ENCODE measurements around the gene NRXN3. TPM values are rescaled to one million over a fixed set of nuclear protein-coding genes. Genes with fewer than 3 reads are reported as not detected.

Gene NRXN3
- polyA plus RNA-seq, 1 donor from 2014 or later: 110 TPM

DNA sequence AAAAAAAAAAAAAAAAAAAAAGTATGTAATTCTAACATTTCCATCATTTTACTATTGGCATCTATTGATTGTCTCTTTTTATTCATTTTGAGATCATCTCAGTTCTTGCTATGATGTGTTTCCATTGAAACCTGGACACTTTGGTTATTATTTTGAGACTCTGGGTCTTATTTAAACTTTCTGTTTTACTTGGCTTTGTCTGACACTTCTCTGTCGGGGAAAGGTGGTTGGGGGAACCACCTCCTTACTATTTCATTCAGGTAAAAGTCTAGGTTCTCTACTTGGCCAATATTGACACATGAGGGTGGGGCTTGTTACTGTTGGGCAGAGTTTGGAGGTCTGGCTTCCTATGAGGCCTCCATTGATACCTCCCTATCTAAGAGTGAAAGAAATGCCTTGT, 228.0 kb downstream of the NRXN3 start:
- no peak for TF ChIP-seq EP300 (conservative IDR thresholded peaks at IDR 0.05; ENCODE audit: poor library complexity, severe bottlenecking)
- TF ChIP-seq EZH2 (IDR thresholded peaks at IDR 0.05; ENCODE audit: borderline replicate concordance, insufficient read depth, low read length, poor library complexity, severe bottlenecking): no peak
- TF ChIP-seq, protein P1, sequence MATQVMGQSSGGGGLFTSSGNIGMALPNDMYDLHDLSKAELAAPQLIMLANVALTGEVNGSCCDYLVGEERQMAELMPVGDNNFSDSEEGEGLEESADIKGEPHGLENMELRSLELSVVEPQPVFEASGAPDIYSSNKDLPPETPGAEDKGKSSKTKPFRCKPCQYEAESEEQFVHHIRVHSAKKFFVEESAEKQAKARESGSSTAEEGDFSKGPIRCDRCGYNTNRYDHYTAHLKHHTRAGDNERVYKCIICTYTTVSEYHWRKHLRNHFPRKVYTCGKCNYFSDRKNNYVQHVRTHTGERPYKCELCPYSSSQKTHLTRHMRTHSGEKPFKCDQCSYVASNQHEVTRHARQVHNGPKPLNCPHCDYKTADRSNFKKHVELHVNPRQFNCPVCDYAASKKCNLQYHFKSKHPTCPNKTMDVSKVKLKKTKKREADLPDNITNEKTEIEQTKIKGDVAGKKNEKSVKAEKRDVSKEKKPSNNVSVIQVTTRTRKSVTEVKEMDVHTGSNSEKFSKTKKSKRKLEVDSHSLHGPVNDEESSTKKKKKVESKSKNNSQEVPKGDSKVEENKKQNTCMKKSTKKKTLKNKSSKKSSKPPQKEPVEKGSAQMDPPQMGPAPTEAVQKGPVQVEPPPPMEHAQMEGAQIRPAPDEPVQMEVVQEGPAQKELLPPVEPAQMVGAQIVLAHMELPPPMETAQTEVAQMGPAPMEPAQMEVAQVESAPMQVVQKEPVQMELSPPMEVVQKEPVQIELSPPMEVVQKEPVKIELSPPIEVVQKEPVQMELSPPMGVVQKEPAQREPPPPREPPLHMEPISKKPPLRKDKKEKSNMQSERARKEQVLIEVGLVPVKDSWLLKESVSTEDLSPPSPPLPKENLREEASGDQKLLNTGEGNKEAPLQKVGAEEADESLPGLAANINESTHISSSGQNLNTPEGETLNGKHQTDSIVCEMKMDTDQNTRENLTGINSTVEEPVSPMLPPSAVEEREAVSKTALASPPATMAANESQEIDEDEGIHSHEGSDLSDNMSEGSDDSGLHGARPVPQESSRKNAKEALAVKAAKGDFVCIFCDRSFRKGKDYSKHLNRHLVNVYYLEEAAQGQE (IDR thresholded peaks at IDR 0.05; ENCODE audit: borderline replicate concordance): no peak
- TF ChIP-seq POLR2AphosphoS5 (IDR thresholded peaks at IDR 0.05): no peak
- TF ChIP-seq TAF1 (IDR thresholded peaks at IDR 0.05; ENCODE audit: low read depth): no peak
- no peak for TF ChIP-seq MXI1 (conservative IDR thresholded peaks at IDR 0.05; ENCODE audit: poor library complexity, severe bottlenecking)
- no peak for TF ChIP-seq SMC3 (conservative IDR thresholded peaks at IDR 0.05; ENCODE audit: poor library complexity)
- TF ChIP-seq, protein P2, sequence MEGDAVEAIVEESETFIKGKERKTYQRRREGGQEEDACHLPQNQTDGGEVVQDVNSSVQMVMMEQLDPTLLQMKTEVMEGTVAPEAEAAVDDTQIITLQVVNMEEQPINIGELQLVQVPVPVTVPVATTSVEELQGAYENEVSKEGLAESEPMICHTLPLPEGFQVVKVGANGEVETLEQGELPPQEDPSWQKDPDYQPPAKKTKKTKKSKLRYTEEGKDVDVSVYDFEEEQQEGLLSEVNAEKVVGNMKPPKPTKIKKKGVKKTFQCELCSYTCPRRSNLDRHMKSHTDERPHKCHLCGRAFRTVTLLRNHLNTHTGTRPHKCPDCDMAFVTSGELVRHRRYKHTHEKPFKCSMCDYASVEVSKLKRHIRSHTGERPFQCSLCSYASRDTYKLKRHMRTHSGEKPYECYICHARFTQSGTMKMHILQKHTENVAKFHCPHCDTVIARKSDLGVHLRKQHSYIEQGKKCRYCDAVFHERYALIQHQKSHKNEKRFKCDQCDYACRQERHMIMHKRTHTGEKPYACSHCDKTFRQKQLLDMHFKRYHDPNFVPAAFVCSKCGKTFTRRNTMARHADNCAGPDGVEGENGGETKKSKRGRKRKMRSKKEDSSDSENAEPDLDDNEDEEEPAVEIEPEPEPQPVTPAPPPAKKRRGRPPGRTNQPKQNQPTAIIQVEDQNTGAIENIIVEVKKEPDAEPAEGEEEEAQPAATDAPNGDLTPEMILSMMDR (IDR thresholded peaks at IDR 0.05; ENCODE audit: poor library complexity, severe bottlenecking): no peak
- TF ChIP-seq RAD21 (conservative IDR thresholded peaks at IDR 0.05): no peak
- H3K9ac ChIP-seq (ENCODE audit: low read length): no peak overlapping the region
- H3K9me3 ChIP-seq (ENCODE audit: low read length): no peaks in the 10 kb centered on the region
- no peaks in the 10 kb centered on the region for H3K9me2 ChIP-seq (ENCODE audit: insufficient read depth, low read length)
- H2AFZ ChIP-seq (ENCODE audit: low read depth, low read length): no peak overlapping the region
- no peak overlapping the region for H3K27ac ChIP-seq (ENCODE audit: low read length)
- no peaks in the 10 kb centered on the region for H3K36me3 ChIP-seq (ENCODE audit: insufficient read depth, low read length)
- peaks cover 14% of the 10 kb centered on the region for H3K79me2 ChIP-seq (replicated peaks; ENCODE audit: insufficient read depth, low read length)
- no peak overlapping the region for H3K4me2 ChIP-seq (ENCODE audit: low read length)
- no peaks in the 10 kb centered on the region for H3K27me3 ChIP-seq (ENCODE audit: insufficient read depth, low read depth, low read length)
- no peaks in the 10 kb centered on the region for H4K20me1 ChIP-seq (ENCODE audit: insufficient read depth)
- H3F3A ChIP-seq (ENCODE audit: insufficient read depth, low read length, poor library complexity, severe bottlenecking): peaks cover 4% of the 10 kb centered on the region
- no peak overlapping the region for H3K4me3 ChIP-seq (ENCODE audit: low read length)

DNA sequence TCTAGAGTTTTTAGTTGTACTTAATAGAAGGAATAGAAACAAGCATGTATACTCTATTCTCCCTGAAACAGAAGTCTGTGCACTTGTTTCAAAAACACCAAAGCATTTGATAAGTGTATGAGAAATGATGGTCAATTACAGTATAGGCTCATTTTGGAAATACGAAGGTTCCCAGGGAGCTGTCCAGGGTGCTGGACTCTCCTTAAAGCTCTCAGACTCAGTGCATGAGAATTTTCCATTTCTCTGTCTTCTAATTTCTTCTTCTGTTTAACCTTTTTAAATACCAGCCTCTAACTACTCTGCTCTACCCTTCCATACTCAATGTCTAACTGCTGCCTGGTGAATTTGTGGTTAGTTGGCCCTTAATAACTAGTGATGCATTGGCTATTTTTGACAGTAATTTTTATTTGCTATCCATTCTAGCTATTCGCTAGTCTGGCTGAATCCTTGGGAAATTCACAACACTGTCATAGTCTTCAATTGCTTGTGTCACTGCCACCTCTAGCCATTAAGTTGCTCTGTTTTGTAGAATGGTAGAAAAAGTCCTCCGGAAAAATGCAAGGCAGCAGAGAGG, 229.2 kb downstream of the NRXN3 start:
- Histone ChIP-seq H3K4me3 (ENCODE audit: low read length) (no peak overlapping the region), H3K4me2 (ENCODE audit: low read length) (no peak overlapping the region), H3F3A (ENCODE audit: insufficient read depth, low read length, poor library complexity, severe bottlenecking) (peaks cover 4% of the 10 kb centered on the region), H2AFZ (ENCODE audit: low read depth, low read length) (no peak overlapping the region), H3K27ac (ENCODE audit: low read length) (no peak overlapping the region), H4K20me1 (ENCODE audit: insufficient read depth) (no peaks in the 10 kb centered on the region), H3K36me3 (ENCODE audit: insufficient read depth, low read length) (no peaks in the 10 kb centered on the region), H3K9me3 (ENCODE audit: low read length) (no peaks in the 10 kb centered on the region), H3K79me2 (replicated peaks; ENCODE audit: insufficient read depth, low read length) (peaks cover 14% of the 10 kb centered on the region), H3K9me2 (ENCODE audit: insufficient read depth, low read length) (no peaks in the 10 kb centered on the region), H3K27me3 (ENCODE audit: insufficient read depth, low read depth, low read length) (no peaks in the 10 kb centered on the region), H3K9ac (ENCODE audit: low read length) (no peak overlapping the region)
- TF ChIP-seq TAF1 (IDR thresholded peaks at IDR 0.05; ENCODE audit: low read depth): no peak
- TF ChIP-seq, protein P1 (IDR thresholded peaks at IDR 0.05; ENCODE audit: borderline replicate concordance): peak; percentile 52
